Thoracic aorta (tissue), 2 donors: ENCODE results near the gene SPOCK1. TPM values are rescaled to one million over a fixed set of nuclear protein-coding genes. Genes with fewer than 3 reads are reported as not detected.

Experiments used
- ATAC-seq: fragments of 150-250 bp; one replicate; pipeline ENCODE4 v1.8.0; 2017; ENCODE audit warnings: low read depth; ENCODE audit not compliant: insufficient number of reproducible peaks, low FRiP score
- DNase-seq: peaks from one replicate; pipeline ENCODE4 v3.0.0-alpha.2; 2020; ENCODE audit warnings: low spot score
- H3K27ac ChIP-seq, 2 donors: fragments of 200-600 bp; sonication (generic); 1 replicate in 1 of 2; 2 replicates in 1 of 2; pipeline ENCODE4 v1.5.1; 2016; ENCODE audit warnings: mild to moderate bottlenecking in 2 of 2, moderate library complexity in 2 of 2
- H3K27me3 ChIP-seq: fragments of 200-600 bp; sonication (generic); replicated peaks from 2 replicates; pipeline ENCODE4 v1.6.0; 2016; ENCODE audit warnings: mild to moderate bottlenecking; ENCODE audit not compliant: insufficient read depth
- H3K36me3 ChIP-seq: fragments of 200-600 bp; sonication (generic); one replicate; pipeline ENCODE4 v1.5.1; 2016
- H3K4me1 ChIP-seq, 2 donors: fragments of 200-600 bp; sonication (generic); 1 replicate in 1 of 2; 2 replicates in 1 of 2; pipeline versions ENCODE4 v1.5.1 to v1.6.0; 2016; ENCODE audit warnings: low read depth in 2 of 2, mild to moderate bottlenecking in 1 of 2; ENCODE audit not compliant: control insufficient read depth in 1 of 2
- H3K4me3 ChIP-seq: fragments of 200-600 bp; sonication (generic); 2 replicates; pipeline ENCODE4 v1.5.1; 2016; ENCODE audit warnings: mild to moderate bottlenecking
- H3K9me3 ChIP-seq: fragments of 200-600 bp; sonication (generic); 2 replicates; pipeline ENCODE4 v1.5.1; 2016
- CTCF ChIP-seq: fragments of 200-600 bp; sonication (generic); IDR thresholded peaks from one replicate; pipeline ENCODE4 v1.5.1; 2019; ENCODE audit warnings: antibody characterized with exemption
- total RNA-seq, 2 donors: library from RNA; depleted of rRNA; stranded (reverse); fragments of >200 nt; gene quantifications; one replicate each; pipeline versions ENCODE4 v1.1.0 to v1.2.3, GENCODE V29; 2016

The SPOCK1 gene
- total RNA-seq, 2 donors from 2014 or later: 25.2 to 43.2 TPM

- no peaks in the 10 kb centered on the region for H3K9me3 ChIP-seq
- DNase-seq (no peak), ATAC-seq (no peak)
- H3K4me1 ChIP-seq: peaks cover 26 to 47% of the 10 kb centered on the region in 2 donors
- no peak overlapping the region for H3K4me3 ChIP-seq
- peak overlapping the region; percentile 60 to 68 for H3K27ac ChIP-seq
- H3K27me3 ChIP-seq: no peaks in the 10 kb centered on the region
- H3K36me3 ChIP-seq: no peaks in the 10 kb centered on the region
- no peak for TF ChIP-seq CTCF
Measured at GRCh38 chr5:137142346-137142745, 356.8 kb downstream of the SPOCK1 start.

GRCh38 chr5:137141779-137142178, 357.3 kb downstream of the SPOCK1 start:
- no peak for ATAC-seq
- TF ChIP-seq CTCF: no peak
- DNase-seq: no peak
- Histone ChIP-seq H3K27ac (peak overlapping the region; percentile 60 to 68), H3K9me3 (no peaks in the 10 kb centered on the region), H3K27me3 (no peaks in the 10 kb centered on the region), H3K4me3 (no peak overlapping the region), H3K36me3 (no peaks in the 10 kb centered on the region), H3K4me1 (peaks cover 26 to 44% of the 10 kb centered on the region in 2 donors)

- Histone ChIP-seq H3K36me3 (no peaks in the 10 kb centered on the region), H3K27me3 (no peaks in the 10 kb centered on the region), H3K4me3 (no peak overlapping the region), H3K9me3 (no peaks in the 10 kb centered on the region), H3K27ac (no peak overlapping the region), H3K4me1 (peaks cover 6 to 14% of the 10 kb centered on the region in 2 donors)
- ATAC-seq: no peak
- DNase-seq: no peak
- no peak for TF ChIP-seq CTCF
Measured at GRCh38 chr5:137136991-137137632, 362.0 kb downstream of the SPOCK1 start.

- Histone ChIP-seq H3K27me3 (no peaks in the 10 kb centered on the region), H3K4me1 (no peaks in the 10 kb centered on the region), H3K36me3 (no peaks in the 10 kb centered on the region), H3K9me3 (no peaks in the 10 kb centered on the region), H3K4me3 (no peak overlapping the region), H3K27ac (no peak overlapping the region)
- ATAC-seq: no peak
- TF ChIP-seq CTCF: no peak
- DNase-seq: no peak
Measured at GRCh38 chr5:137134920-137135532, 364.1 kb downstream of the SPOCK1 start.

GRCh38 chr5:137129886-137130680, 369.0 kb downstream of the SPOCK1 start:
- H3K4me1 ChIP-seq: no peaks in the 10 kb centered on the region
- no peak for TF ChIP-seq CTCF
- ATAC-seq (no peak), DNase-seq (no peak)
- H3K27me3 ChIP-seq: no peaks in the 10 kb centered on the region
- H3K36me3 ChIP-seq: no peaks in the 10 kb centered on the region
- H3K9me3 ChIP-seq: no peaks in the 10 kb centered on the region
- no peak overlapping the region for H3K4me3 ChIP-seq
- no peak overlapping the region for H3K27ac ChIP-seq
